Fibroblast of mammary gland (primary cell): Measurements from ENCODE around the gene NCOA1.

Experiments
- DNase-seq: peaks from one replicate; pipeline ENCODE4 v3.0.0-alpha.2; 2010; ENCODE audit warnings: low read depth
- H3K4me3 ChIP-seq: 2 replicates; pipeline ENCODE4 v1.5.1; 2011; ENCODE audit warnings: low read depth, mild to moderate bottlenecking, low read length, moderate library complexity; ENCODE audit not compliant: control insufficient read depth
- CTCF ChIP-seq: conservative IDR thresholded peaks from 2 replicates; pipeline ENCODE4 v1.5.1; 2011; ENCODE audit warnings: low read depth, low read length, inconsistent platforms; ENCODE audit not compliant: control insufficient read depth, insufficient read depth

The NCOA1 gene

GRCh38 chr2:24721470-24721869, 230.4 kb downstream of the NCOA1 start:
- DNase-seq: peak; percentile 89

DNA sequence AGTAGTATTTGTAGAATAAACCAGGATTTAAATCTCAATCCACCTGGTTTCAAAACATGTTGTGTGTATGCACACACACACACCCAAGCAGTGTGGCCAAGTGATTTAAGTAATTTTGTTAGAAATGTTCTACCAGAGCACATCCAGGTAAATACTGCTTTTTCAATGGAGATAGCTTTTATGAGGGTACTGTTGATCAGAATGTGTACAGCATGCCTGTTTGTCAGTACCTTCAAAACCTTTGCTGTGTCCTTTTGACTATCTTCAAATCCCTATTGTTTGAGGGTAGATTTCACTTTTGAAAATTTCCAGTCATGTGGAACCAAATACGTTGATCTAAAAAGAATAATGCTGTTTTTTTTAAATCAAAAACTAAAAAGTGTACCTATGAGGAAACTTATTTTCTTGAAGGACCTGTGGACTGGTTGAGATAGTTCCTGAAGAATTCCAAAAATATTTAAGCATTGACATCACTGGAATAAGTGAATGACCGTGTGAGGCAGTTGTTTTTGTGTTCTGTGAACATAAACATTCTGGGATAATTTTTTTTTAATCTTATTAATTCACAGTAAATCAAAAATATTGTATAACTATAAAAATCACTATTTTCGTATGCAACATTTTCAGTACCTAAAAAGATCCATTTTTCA, 231.2 kb downstream of the NCOA1 start:
- no peak overlapping the region for H3K4me3 ChIP-seq
- no peak for DNase-seq
- no peak for TF ChIP-seq CTCF

More at GRCh38 chr2:24721470-24721869, 230.4 kb downstream of the NCOA1 start:
- TF ChIP-seq CTCF: no peak
- no peak overlapping the region for H3K4me3 ChIP-seq

- no peak overlapping the region for H3K4me3 ChIP-seq
- no peak for DNase-seq
- TF ChIP-seq CTCF: no peak
Observed at GRCh38 chr2:24723191-24723590, 232.1 kb downstream of the NCOA1 start.

GRCh38 chr2:24723665-24724064, 232.6 kb downstream of the NCOA1 start:
- no peak for TF ChIP-seq CTCF
- DNase-seq: no peak
- H3K4me3 ChIP-seq: no peak overlapping the region

DNA sequence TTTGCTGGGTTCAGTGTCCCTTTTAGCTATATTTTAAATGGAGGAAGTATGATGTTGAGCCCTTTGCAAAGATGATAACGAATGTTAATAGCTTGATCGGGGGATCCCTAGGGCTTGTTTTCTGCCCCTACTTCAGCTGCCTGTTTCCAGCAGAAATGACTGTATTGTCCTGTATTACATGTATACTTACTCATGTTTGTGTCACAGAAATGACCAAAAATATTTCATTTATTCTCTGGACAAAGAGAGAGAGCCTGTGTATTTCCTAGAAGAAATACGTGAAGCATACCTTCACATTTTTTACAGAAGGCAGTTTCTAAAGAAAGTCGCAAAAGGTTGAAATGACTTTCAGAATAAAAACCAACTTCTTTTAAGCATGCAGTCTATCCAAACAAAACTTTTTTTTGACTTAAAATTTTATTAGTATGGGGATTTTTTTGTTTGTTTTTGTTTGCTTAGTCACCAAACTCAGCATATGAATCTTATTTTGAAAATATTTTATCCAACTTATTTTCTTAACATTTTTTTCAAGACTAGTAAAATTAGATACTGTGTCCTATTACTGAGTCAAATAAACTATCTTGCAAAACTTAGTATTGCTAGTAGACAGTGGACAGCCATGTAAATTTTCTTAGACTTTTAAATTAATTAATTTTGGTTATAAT, 233.2 kb downstream of the NCOA1 start:
- H3K4me3 ChIP-seq: no peak overlapping the region
- DNase-seq: peak; percentile 18
- no peak for TF ChIP-seq CTCF

GRCh38 chr2:24725956-24726355, 234.9 kb downstream of the NCOA1 start:
- no peak overlapping the region for H3K4me3 ChIP-seq
- TF ChIP-seq CTCF: no peak
- no peak for DNase-seq
